Effector memory CD4-positive, alpha-beta T cell (primary cell): ENCODE results near the gene MESD.

ENCODE experiments used
- DNase-seq, 3 donors: peaks; one replicate each; pipeline ENCODE4 v3.0.0-alpha.2; 2020
- H3K27ac ChIP-seq: 2 replicates; pipeline ENCODE4 v1.7.0; 2013; ENCODE audit warnings: mild to moderate bottlenecking, low read length, moderate library complexity; ENCODE audit not compliant: insufficient read depth, poor library complexity, severe bottlenecking
- H3K27me3 ChIP-seq: replicated peaks from 2 replicates; pipeline ENCODE4 v1.7.0; 2013; ENCODE audit warnings: mild to moderate bottlenecking, low read length; ENCODE audit not compliant: insufficient read depth, control insufficient read depth, poor library complexity, severe bottlenecking
- H3K36me3 ChIP-seq: 2 replicates; pipeline ENCODE4 v1.7.0; 2013; ENCODE audit warnings: mild to moderate bottlenecking, low read length, moderate library complexity; ENCODE audit not compliant: control insufficient read depth, insufficient read depth
- H3K4me1 ChIP-seq: 2 replicates; pipeline ENCODE4 v1.7.0; 2013; ENCODE audit warnings: low read length, mild to moderate bottlenecking; ENCODE audit not compliant: control insufficient read depth, insufficient read depth, poor library complexity, severe bottlenecking
- H3K4me3 ChIP-seq: 2 replicates; pipeline ENCODE4 v1.7.0; 2013; ENCODE audit warnings: low read length, low read depth, mild to moderate bottlenecking; ENCODE audit not compliant: insufficient read depth, poor library complexity, severe bottlenecking
- H3K9me3 ChIP-seq: 2 replicates; pipeline ENCODE4 v1.7.0; 2013; ENCODE audit warnings: mild to moderate bottlenecking, low read length, moderate library complexity; ENCODE audit not compliant: control insufficient read depth

MESD gene

GRCh38 chr15:80929225-80929624, 60.4 kb downstream of the MESD start:
- no peaks in the 10 kb centered on the region for H3K36me3 ChIP-seq

GRCh38 chr15:80926126-80926525, 63.5 kb downstream of the MESD start:
- no peak for DNase-seq
- Histone ChIP-seq H3K4me1 (no peaks in the 10 kb centered on the region), H3K36me3 (no peaks in the 10 kb centered on the region), H3K9me3 (no peaks in the 10 kb centered on the region), H3K4me3 (no peak overlapping the region), H3K27me3 (no peaks in the 10 kb centered on the region), H3K27ac (no peak overlapping the region)

More at GRCh38 chr15:80929225-80929624, 60.4 kb downstream of the MESD start:
- no peak for DNase-seq
- no peaks in the 10 kb centered on the region for H3K9me3 ChIP-seq
- H3K4me3 ChIP-seq: no peak overlapping the region
- no peak overlapping the region for H3K27ac ChIP-seq
- no peaks in the 10 kb centered on the region for H3K4me1 ChIP-seq
- H3K27me3 ChIP-seq: no peaks in the 10 kb centered on the region

DNA sequence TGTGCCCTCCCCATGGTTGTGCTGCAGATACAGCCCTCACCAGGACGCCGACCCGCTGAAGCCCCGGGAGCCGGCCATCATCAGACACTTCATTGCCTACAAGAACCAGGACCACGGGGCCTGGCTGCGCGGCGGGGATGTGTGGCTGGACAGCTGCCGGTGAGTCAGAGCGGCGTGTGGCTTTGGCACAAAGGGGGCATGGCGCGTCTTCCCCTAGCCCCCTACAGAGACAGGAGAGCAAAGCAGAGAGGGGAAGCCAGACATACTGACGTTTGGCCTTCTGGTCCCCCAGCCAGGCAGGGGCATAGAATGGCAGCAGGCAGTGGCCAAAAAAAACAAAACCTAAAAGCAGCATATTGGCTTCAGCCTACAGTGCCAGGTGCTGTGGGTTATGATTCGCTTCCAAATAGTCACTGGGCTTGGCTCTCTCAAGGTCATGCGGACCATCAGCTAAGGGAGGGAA, 64.0 kb downstream of the MESD start:
- no peak overlapping the region for H3K4me3 ChIP-seq
- no peaks in the 10 kb centered on the region for H3K4me1 ChIP-seq
- no peaks in the 10 kb centered on the region for H3K9me3 ChIP-seq
- H3K36me3 ChIP-seq: no peaks in the 10 kb centered on the region
- H3K27me3 ChIP-seq: no peaks in the 10 kb centered on the region
- H3K27ac ChIP-seq: no peak overlapping the region
- DNase-seq: no peak

DNA sequence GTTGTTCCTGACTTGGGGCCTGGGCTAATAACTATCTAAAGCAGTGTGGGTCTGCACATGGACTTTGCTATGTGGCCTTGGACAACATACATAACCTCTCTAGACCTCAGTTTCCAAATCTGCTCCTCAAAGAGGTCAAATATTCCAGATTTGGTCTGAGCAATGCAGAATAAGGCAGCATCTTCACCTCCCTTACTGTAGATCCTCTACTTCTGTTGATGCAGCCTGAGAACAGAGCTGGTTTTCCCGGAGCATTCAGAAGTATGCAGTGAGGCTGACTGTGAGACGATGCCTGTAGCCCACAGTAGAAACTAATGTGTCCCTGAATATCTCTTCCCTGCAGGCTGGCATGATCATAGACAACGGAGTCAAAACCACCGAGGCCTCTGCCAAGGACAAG, 65.3 kb downstream of the MESD start:
- H3K4me1 ChIP-seq: no peaks in the 10 kb centered on the region
- no peak for DNase-seq
- no peaks in the 10 kb centered on the region for H3K9me3 ChIP-seq
- no peaks in the 10 kb centered on the region for H3K27me3 ChIP-seq
- no peak overlapping the region for H3K27ac ChIP-seq
- H3K4me3 ChIP-seq: no peak overlapping the region
- no peaks in the 10 kb centered on the region for H3K36me3 ChIP-seq

DNA sequence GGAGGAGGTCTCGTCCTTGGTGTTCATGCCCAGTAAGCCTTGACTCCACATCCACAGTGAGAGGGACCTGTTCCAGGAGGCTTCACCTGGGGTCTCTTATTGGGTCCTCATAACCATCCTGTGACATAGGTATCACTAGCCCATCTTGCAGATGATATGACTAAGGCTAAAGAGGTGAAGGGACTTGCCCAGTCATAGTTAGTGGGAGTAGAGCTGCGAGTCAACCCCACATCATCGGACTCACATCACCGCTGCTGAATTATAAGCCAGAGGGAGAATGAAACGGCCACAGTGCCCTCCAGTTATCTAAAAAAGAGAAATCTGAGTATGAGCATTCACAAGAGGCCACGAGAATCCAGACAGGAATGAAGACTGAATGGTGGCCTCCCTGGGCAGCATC, 66.0 kb downstream of the MESD start:
- H3K4me1 ChIP-seq: no peaks in the 10 kb centered on the region
- H3K27me3 ChIP-seq: no peaks in the 10 kb centered on the region
- H3K9me3 ChIP-seq: no peaks in the 10 kb centered on the region
- H3K36me3 ChIP-seq: no peaks in the 10 kb centered on the region
- no peak overlapping the region for H3K27ac ChIP-seq
- no peak for DNase-seq
- H3K4me3 ChIP-seq: no peak overlapping the region

DNA sequence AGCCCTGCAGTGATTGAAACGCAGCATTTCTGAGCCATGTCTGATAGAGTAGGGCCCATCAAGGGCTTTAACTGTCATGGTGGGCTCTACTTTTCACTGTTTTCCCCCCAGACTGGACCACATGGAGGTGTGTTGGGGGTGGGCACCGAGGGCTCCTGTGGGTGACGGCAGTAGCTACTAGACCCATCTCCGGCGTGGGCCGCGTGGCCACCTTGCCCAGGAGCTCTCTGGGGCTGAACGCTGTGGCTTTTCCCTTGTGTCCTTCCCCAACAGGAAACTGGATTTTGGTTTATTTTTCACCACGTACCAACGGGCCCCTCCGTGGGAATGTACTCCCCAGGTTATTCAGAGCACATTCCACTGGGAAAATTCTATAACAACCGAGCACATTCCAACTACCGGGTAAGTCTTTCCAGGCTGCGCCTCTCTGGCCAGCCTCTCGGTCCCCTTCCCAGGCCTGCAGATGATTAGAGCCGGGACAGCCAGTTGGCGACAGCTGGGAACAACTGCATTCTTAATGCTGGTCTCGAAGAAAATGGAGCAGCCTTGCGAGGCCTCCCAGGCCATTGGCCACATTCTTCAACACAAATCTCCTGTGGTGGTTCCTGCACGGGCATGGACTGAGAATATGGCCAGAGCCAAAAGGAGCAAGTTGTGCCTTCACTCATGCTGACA, 67.7 kb downstream of the MESD start:
- Histone ChIP-seq H3K27ac (no peak overlapping the region), H3K9me3 (no peaks in the 10 kb centered on the region), H3K4me3 (no peak overlapping the region), H3K27me3 (no peaks in the 10 kb centered on the region), H3K4me1 (no peaks in the 10 kb centered on the region), H3K36me3 (no peaks in the 10 kb centered on the region)
- no peak for DNase-seq

GRCh38 chr15:80920271-80920699, 69.3 kb downstream of the MESD start:
- Histone ChIP-seq H3K36me3 (no peaks in the 10 kb centered on the region), H3K27ac (no peak overlapping the region), H3K9me3 (no peaks in the 10 kb centered on the region), H3K4me3 (no peak overlapping the region), H3K27me3 (no peaks in the 10 kb centered on the region), H3K4me1 (no peaks in the 10 kb centered on the region)
- DNase-seq: no peak

- Histone ChIP-seq H3K4me3 (no peak overlapping the region), H3K4me1 (no peaks in the 10 kb centered on the region), H3K9me3 (no peaks in the 10 kb centered on the region), H3K27ac (no peak overlapping the region), H3K27me3 (no peaks in the 10 kb centered on the region), H3K36me3 (no peaks in the 10 kb centered on the region)
- DNase-seq: no peak
Observed at GRCh38 chr15:80918196-80918783, 71.3 kb downstream of the MESD start.

GRCh38 chr15:80916056-80916455, 73.6 kb downstream of the MESD start:
- DNase-seq: no peak
- Histone ChIP-seq H3K36me3 (no peaks in the 10 kb centered on the region), H3K4me3 (no peak overlapping the region), H3K27me3 (no peaks in the 10 kb centered on the region), H3K9me3 (no peaks in the 10 kb centered on the region), H3K27ac (no peak overlapping the region), H3K4me1 (no peaks in the 10 kb centered on the region)

GRCh38 chr15:80915472-80915871, 74.1 kb downstream of the MESD start:
- no peaks in the 10 kb centered on the region for H3K4me1 ChIP-seq
- H3K36me3 ChIP-seq: no peaks in the 10 kb centered on the region
- H3K9me3 ChIP-seq: no peaks in the 10 kb centered on the region
- no peak overlapping the region for H3K27ac ChIP-seq
- no peak for DNase-seq
- no peaks in the 10 kb centered on the region for H3K27me3 ChIP-seq
- H3K4me3 ChIP-seq: no peak overlapping the region
